ENCODE results near the gene TCF7L1.
"Not testable (repeated sequence)": the region's sequence is repeated elsewhere in the genome, so short reads cannot be mapped to it uniquely, and the experiment has no call there.

Gene TCF7L1

DNA sequence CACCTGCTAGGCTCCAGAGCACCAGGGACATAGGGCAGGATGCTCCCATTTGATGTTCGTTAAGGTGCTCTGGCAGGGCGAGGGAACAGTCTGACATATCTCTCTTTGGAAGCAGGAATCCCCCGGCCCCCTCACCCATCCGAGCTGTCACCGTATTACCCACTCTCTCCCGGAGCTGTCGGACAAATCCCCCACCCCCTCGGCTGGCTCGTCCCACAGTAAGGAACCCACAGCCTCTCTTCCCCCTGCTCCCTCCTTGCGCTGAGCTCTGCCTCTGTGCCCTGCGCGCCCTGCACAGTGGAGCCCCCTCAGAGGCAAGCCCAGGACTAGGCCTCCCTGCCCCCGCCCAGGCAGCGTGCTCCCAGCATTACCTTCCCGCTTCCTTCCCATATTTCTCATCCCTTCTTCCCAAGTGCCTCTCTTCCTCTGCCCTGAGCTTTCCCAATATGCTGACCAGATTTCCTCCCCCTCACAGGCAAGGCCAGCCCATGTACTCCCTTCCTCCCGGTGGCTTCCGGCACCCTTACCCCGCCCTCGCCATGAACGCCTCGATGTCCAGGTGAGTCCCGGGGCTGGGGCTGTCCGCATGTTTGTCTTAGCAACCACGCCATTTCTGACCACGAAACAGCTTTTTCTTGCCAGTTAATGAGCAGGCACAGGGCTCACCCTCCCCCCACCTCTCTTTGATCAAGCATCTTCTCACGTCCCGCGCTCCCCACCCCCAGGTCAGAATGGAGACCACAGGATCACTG, 170.8 kb downstream of the TCF7L1 start:
- H3K4me3 ChIP-seq (ENCODE audit: low read depth, low read length) = no peak overlapping the region
- DNase-seq (ENCODE audit: low read depth) = no peak

DNA sequence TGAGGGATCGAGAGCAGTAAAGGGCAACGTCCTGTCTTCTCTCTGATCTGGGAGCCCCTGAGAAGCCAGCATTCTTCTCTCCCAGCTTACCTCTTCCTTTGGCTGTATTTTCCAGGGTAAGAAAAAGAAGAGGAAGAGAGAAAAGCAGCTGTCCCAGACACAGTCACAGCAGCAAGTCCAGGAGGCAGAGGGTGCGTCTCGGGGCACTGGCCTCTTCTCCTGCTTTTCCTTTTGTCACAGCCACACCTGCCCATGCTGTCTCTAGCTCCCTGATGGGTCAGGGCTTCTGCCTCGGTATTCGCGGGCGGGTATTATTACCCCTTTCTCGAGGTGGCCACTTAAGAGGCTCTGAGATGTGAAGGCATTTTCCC, 174.3 kb downstream of the TCF7L1 start:
- no peak for DNase-seq (ENCODE audit: low read depth)
- H3K4me3 ChIP-seq (ENCODE audit: low read depth, low read length) = no peak overlapping the region

DNA sequence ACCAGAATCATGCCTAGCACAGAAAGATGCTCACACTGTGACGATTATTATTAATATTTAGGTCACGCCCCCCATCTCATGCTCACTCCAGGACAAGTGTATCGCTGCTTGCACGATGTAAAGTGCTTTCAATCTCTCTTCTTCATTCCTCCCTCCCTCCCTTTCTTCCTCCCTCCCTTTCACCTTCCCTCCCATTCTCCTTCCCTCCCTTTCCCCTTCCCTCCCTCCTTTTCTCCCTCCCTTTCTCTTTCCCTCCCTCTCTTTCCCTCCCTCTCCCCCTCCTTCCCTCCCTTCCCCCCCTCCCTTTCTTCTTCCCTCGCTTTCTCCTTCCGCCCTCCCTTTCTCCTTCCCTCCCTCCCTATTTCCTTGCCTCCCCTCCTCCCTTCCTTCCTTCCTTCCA, 175.0 kb downstream of the TCF7L1 start:
- DNase-seq (ENCODE audit: low read depth) = no peak
- no peak overlapping the region for H3K4me3 ChIP-seq (ENCODE audit: low read depth, low read length)

DNA sequence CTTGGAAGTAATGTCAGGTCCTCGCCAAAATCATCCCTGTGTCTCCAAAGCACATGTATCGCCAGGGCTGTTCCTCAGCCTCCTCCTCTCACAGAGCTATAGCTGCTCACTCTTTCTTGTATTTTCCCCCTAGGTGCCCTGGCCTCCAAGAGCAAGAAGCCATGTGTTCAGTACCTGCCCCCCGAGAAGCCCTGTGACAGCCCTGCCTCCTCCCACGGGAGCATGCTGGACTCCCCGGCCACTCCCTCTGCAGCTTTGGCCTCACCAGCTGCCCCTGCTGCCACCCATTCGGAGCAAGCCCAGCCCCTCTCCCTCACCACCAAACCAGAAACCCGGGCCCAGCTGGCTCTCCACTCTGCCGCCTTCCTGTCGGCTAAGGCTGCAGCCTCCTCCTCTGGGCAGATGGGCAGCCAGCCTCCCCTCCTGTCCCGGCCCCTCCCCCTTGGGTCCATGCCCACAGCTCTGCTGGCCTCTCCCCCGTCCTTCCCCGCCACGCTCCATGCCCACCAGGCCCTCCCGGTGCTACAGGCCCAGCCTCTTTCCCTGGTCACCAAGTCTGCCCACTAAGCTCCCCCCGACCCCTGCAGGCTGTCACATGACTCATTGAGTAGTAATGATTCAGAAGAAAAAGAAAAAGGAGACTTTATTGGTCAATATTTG, 175.8 kb downstream of the TCF7L1 start:
- DNase-seq (ENCODE audit: low read depth) = no peak
- no peak overlapping the region for H3K4me3 ChIP-seq (ENCODE audit: low read depth, low read length)

DNA sequence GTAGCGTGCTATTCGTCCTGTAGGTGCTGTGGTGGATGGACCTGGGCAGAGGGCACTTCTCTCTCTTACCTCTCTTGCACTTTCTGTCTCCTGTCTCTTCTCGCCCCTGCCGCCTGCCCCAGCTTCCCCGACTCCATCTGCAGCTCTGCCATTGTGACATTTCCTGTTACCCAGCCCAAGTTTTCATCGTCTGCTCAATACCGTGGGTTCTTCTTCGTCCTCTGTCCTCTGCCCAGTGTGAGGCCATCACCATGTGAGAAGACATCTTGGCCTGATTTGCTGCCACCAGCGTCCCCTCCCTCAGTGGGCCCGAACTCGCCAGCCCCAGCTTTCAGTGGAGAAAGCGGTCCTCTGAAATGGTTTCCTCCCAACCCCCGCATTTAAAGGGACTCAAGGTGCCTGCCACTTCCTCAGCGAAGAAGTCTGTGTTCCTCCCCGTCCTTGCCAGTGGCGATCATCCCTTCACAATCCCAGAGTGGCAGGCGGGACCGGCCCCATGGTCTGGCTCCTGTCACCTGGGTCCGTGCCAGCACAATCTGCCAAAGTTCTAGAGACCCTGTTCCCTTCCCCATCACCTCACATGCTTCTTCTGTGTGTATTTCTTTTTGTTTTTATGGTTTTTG, 176.6 kb downstream of the TCF7L1 start:
- DNase-seq (ENCODE audit: low read depth) = no peak
- H3K4me3 ChIP-seq (ENCODE audit: low read depth, low read length) = no peak overlapping the region

DNA sequence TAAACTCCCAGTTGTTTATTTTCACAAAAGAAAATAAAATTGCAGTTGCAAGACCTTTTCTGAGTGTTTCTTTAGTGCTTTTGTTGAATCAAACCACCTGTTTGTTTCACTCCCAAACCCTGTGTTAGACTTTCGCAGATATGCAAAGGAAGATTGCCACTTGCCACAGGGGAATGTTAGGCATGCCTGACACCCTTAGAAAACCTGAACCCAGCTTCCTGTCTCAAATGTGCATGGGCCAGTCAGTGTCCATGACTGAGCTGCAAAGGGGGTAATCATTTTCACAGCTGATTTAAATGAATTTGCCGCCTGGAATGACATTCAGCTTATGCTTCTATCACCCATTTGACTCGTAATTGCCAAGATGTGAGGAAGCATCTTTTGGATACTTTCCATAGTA, 177.1 kb downstream of the TCF7L1 start:
- no peak for DNase-seq (ENCODE audit: low read depth)

DNA sequence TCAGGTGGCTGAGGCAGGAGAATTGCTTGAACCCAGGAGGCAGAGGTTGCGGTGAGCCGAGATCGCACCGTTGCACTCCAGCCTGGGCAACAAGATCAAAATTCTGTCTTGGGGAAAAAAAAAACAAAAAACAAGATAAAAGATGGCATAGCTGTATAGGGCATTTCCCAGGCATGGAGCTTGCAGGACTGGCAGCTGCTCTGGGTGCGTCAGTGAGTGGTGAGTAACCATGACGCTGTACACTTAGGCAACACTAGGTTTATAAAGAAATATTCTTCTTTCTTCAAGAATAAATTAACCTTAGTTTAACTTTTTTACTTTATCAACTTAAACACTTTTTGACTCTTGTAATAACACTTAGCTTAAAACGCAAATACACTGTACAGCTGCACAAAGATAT, 179.2 kb downstream of the TCF7L1 start:
- H3K4me3 ChIP-seq (ENCODE audit: low read depth, low read length) = no peak overlapping the region
- no peak for DNase-seq (ENCODE audit: low read depth)

More for the DNA sequence above, 177.1 kb downstream of the TCF7L1 start:
- H3K4me3 ChIP-seq (ENCODE audit: low read depth, low read length) = no peak overlapping the region

DNA sequence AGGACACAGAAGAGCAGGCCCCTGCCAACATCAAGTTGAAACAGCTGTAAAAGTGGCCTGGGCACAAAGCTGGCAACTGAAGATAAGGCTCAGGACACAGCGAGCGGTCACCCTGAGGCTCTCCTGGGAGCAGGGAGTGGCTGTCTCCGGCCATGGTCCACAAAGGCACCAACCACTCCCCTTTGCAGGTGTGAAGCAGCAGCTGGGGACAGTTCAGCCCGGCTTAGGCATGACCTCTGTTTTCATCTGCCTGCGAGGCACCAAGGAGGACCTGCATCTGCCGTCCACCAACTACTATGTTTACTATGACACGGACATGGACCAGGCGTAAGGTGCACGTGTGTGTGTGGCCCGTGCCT, 181.7 kb downstream of the TCF7L1 start:
- no peak overlapping the region for H3K4me3 ChIP-seq (ENCODE audit: low read depth, low read length)
- no peak for DNase-seq (ENCODE audit: low read depth)

DNA sequence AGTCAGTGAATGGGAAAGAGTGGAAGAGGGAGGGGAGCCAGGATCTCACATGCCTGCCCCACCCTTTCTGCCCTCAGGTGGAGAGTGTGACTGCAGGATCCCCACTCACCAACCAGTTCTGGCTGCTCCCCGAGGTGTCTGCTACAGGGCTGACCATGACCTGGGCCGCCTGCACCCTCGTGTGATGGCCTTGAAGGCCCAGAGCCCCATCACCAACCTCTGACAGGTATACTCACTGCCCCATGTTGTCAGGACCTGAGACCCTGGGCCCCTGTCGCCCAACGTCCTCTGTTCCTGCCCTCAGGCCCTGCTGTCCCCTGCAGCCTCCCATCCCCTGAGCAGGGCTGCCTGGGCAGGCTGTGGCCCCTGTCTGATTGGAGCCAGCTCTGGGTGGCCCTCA, 182.7 kb downstream of the TCF7L1 start:
- not testable (repeated sequence) for H3K4me3 ChIP-seq (ENCODE audit: low read depth, low read length); DNase-seq (ENCODE audit: low read depth)

DNA sequence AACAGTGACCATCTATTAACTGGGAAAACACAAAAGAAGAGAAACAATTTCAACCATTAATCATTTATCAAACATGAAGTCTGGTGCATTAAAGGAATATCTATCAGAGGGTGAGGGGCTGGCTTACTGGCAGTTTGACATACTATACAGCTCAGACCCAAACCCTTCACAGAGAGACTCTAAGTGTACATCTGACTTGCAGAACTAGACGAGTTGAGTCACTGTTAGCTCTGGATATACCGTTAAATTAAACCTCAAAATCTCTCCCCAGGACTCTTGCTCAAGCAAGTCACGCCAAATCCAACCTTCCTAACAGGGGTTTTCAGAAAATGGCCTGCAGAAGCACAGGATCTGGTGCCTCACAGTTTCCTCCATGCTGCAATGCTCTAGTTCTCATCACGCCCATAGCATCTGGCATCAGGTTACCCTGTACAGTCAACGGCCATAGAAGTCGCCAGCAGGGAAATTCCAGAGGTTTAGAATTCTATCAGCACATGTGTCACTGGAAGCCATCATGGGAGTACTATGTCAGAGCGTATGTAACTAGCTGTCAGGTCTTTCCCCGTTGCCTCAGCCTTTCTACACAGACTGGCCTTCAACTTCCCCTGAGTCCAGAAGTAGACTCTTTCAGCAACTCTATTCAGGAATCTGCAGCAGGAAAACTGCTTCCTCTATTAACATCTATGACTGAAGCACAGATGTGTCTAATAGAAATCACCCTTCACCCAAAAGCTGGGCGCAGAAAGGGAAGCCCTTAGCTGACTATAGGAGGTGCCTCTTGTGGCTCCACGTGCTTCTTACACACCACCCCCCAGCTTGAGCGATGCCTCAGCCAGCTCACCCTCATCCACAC, 185.3 kb downstream of the TCF7L1 start:
- no peak overlapping the region for H3K4me3 ChIP-seq (ENCODE audit: low read depth, low read length)
- DNase-seq (ENCODE audit: low read depth) = peak; percentile 80

DNA sequence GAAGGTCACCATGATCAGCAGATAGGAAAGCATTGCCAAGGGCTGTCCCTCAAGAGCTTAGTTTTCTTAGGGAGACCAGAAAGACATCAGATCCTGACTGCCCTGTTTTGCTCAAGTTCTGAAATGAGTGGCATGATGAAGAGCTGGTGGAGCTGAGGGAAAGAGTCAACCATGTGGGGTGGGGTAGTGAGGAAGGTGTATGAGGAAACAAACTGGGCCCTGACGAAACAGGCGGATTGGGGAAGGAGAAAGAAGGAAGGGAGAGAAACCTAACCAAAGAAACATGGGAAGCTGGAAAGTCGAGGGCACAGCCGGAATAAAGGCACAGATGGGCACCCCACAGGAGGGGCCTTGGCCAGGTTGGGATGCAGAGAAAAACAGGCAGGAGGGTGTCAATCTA, 186.6 kb downstream of the TCF7L1 start:
- H3K4me3 ChIP-seq (ENCODE audit: low read depth, low read length) = no peak overlapping the region
- DNase-seq (ENCODE audit: low read depth) = no peak

DNA sequence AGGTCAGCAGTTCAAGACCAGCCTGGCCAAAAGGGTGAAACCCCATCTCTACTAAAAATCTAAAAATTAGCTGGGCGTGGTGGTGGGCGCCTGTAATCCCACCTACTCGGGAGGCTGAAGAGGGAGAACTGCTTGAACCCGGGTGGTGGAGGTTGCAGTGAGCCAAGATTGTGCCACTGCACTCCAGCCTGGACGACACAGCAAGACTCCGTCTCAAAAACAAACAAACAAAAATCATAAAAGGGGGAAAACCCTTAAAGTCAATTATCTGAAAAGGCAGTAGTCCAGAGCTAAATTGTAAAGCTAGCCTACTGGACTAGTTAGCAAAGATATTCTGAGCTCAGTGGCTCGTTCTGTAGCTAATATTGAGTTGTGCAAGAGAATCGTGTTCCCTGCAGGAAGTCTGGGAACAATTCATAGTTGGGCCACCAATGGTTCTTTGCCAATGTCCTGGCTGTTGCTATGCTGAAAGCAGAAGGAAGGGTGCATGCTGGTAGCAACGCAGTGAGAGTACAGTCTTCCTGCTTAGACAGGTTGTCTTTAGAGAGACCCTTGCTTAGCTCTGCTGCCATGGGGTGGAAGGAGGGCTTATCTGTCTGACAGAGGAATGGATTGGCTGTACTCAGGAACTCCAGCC, 190.3 kb downstream of the TCF7L1 start:
- H3K4me3 ChIP-seq (ENCODE audit: low read depth, low read length) = no peak overlapping the region
- DNase-seq (ENCODE audit: low read depth) = no peak

DNA sequence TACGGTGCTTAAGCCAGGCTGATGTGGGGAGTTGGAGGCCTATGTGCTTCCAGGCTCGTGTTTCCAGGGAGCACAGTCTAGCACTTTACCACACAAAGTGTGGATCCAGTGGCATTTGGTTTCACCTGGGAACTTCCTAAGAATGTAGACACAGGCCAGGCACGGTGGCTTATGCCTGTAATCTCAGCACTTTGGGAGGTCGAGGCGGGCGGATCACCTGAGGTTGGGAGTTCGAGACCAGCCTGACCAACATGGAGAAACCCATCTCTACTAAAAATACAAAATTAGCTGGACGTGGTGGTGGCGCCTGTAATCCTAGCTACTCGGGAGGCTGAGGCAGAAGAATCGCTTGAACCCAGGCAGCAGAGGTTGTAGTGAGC, 190.8 kb downstream of the TCF7L1 start:
- not testable (repeated sequence) for DNase-seq (ENCODE audit: low read depth); H3K4me3 ChIP-seq (ENCODE audit: low read depth, low read length)

DNA sequence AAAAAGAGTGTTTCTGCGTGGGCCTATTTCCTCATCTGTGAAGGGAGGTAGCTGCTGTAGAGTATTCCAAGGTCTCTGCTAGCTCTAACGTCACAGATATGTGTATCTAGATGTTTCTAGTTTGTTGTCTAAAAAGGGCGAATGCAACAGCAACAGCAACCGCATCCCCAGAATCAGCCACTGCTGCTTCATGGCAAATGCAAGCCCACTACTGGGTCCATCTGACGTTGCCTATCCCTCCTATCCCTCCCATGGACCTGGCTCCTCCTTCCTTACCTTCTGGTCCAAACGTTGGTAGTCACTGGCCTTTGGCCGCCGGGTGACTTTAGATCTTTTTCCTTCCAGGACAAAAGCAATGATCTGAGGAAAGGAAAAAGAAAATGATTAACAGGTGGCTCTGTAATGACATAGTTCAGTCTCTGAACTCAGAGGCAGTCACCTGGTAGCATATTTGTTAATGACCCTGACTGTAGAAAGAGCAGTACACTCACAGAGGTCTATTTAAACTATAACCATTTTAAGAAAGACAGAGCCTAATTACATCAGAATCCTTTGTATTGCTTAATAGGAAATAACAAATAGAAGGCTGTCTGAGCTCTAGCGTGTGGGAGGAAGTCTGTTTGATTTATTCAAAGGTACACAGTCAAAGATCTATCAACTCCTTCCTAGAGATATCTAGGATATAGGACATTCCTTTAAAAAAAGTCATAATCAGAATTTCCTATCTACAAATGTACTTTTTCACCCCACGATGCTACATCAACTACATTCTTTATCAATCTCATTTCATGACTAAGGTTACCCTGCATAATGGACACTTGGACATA, 191.7 kb downstream of the TCF7L1 start:
- peak overlapping the region; percentile 78 for H3K4me3 ChIP-seq (ENCODE audit: low read depth, low read length)
- no peak for DNase-seq (ENCODE audit: low read depth)

DNA sequence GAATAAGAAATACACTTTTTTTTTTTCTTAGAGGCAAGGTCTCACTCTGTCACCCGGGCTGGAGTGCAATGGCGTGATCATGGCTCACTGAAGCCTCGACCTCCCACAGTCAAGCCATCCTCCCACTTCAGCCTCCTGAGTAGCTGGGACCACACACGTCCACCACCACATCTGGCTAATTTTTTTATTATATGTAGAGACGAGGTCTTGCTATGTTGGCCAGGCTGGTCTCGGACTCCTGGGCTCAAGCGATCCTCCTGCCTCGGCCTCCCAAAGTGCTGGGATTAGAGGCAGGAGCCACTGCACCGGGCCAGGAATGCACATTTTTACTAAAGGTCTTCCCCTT, 192.2 kb downstream of the TCF7L1 start:
- H3K4me3 ChIP-seq (ENCODE audit: low read depth, low read length) = peak overlapping the region; percentile 78
- DNase-seq (ENCODE audit: low read depth) = no peak

DNA sequence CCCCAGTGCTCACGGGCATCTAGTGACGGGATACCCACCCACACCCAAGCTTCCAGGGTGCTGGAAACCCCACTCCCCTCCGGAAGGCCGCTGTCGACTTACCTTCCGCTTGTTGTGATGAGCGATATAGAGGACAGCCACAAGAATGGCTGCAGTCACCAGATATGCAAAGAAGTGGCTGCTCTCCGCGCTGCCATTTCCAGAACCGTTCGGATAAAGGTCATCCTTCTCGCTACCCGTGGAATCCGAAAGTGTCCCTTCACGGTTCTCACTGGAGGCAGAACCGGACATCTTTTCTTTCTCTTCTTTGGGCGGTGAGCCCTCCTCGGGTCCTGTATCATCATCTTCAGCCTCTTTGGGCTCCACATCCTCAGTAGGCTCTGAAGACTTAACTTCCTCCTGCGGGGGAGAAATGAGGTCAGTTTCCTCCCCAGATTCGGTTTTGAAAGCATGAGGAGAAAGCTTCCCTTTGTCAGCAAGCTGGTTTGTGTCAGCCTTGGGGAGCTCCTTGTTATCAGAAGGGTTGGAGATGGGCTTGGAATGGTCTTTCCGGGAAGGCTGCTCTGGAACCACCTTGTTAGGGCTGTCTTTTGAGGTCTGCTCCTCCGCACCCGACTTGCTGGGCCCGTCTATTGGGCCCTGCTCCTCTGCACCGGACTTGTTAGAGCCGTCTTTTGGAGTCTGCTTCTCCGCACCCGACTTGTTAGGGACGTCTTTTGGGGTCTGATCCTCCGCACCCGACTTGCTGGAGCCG, 193.4 kb downstream of the TCF7L1 start:
- H3K4me3 ChIP-seq (ENCODE audit: low read depth, low read length) = peak overlapping the region; percentile 78
- DNase-seq (ENCODE audit: low read depth) = no peak

DNA sequence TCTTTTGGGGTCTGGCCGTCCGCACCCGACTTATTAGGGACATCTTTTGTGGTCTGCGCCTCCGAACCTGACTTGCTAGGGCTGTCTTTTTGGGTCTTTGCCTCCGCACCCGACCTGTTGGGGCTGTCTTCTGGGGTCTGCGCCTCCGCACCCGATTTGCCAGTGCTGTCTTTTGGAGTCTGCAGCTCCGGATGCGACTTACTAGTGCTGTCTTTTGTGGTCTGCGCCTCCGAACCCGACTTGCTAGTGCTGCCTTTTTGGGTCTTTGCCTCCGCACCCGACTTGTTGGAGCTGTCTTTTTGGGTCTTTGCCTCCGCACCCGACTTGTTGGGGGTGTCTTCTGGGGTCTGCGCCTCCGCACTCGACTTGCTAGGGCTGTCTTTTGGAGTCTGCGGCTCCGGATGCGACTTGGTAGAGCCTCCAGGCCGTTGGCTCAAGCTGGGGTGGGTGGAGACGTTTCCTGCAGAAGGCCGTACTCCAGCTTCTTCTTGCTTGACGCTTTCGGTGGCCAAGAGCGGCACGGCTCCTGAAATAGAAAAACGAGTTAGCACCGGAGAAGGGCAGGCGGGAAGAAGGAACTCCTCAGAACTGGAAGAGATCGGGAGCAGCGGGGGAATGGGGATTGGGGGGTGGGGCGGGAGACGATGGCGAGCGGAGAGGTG, 194.1 kb downstream of the TCF7L1 start:
- H3K4me3 ChIP-seq (ENCODE audit: low read depth, low read length) = peak overlapping the region; percentile 78
- DNase-seq (ENCODE audit: low read depth) = no peak
